H1 (cell line): ENCODE data around the gene TXNRD2. TPM values are rescaled to one million over a fixed set of nuclear protein-coding genes. Genes with fewer than 3 reads are reported as not detected.

ENCODE experiments used
- CTCF ChIA-PET: fragments of 300-600 bp; sonication (Branson Sonifier 250); formaldehyde crosslinking; loops from one replicate; lab custom pipeline; 2021; ENCODE audit not compliant: partially characterized antibody; lab: Charles Lee
- POLR2A ChIA-PET: fragments of 300-600 bp; sonication (Branson Sonifier 250); formaldehyde crosslinking; loops from one replicate; lab custom pipeline; 2021; ENCODE audit warnings: inconsistent platforms; ENCODE audit not compliant: partially characterized antibody; lab: Charles Lee
- DNase-seq, 2 experiments: peaks; one replicate each; pipeline versions ENCODE4 v3.0.0 to v3.0.0-alpha.2; 2010 to 2022; ENCODE audit warnings: low spot score in 2 of 2, low read depth in 1 of 2, mixed read lengths in 1 of 2
- FAIRE-seq: peaks from 2 replicates; lab custom pipeline; 2011; peaks lifted over from hg19 to GRCh38; lab: Jason Lieb, UNC
- H2AFZ ChIP-seq: 2 replicates; pipeline ENCODE4 v1.8.1; 2012; ENCODE audit warnings: low read length, inconsistent platforms
- H2AK5ac ChIP-seq: 2 replicates; pipeline ENCODE4 v1.6.1; 2013; ENCODE audit warnings: low read depth, low read length
- H2BK120ac ChIP-seq: replicated peaks from 2 replicates; pipeline ENCODE3; 2013; ENCODE audit warnings: low read depth, low read length, inconsistent platforms
- H2BK12ac ChIP-seq: 2 replicates; pipeline ENCODE4 v1.6.1; 2013; ENCODE audit warnings: low read depth, low read length
- H2BK15ac ChIP-seq: 2 replicates; pipeline ENCODE4 v1.6.1; 2013; ENCODE audit warnings: low read length
- H2BK20ac ChIP-seq: 2 replicates; pipeline ENCODE4 v1.6.1; 2013; ENCODE audit warnings: low read length
- H2BK5ac ChIP-seq: 2 replicates; pipeline ENCODE4 v1.6.1; 2013; ENCODE audit warnings: low read depth, low read length
- H3K14ac ChIP-seq: 2 replicates; pipeline ENCODE4 v1.6.1; 2013; ENCODE audit warnings: inconsistent platforms; ENCODE audit not compliant: insufficient read length
- H3K18ac ChIP-seq: 2 replicates; pipeline ENCODE4 v1.6.1; 2013; ENCODE audit warnings: low read length; ENCODE audit errors: extremely low read depth
- H3K23ac ChIP-seq: 2 replicates; pipeline ENCODE4 v1.6.1; 2013; ENCODE audit warnings: inconsistent platforms; ENCODE audit not compliant: insufficient read length
- H3K23me2 ChIP-seq: 2 replicates; pipeline ENCODE4 v1.6.1; 2013; ENCODE audit warnings: low read depth, low read length
- H3K27ac ChIP-seq: 2 replicates; pipeline ENCODE4 v1.6.1; 2011; ENCODE audit warnings: low read depth, low read length, inconsistent platforms
- H3K27me3 ChIP-seq, 4 experiments: replicated peaks in 1 of 4; 1 replicate in 1 of 4; 2 replicates in 3 of 4; pipeline versions ENCODE4 v1.6.1 to v1.8.1; 2011 to 2013; ENCODE audit warnings: low read length in 3 of 4, mild to moderate bottlenecking in 3 of 4, inconsistent platforms in 2 of 4, mixed read lengths in 2 of 4, moderate library complexity in 1 of 4; ENCODE audit not compliant: control insufficient read depth in 3 of 4, insufficient read depth in 3 of 4; ENCODE audit errors: extremely low read depth in 1 of 4
- H3K36me3 ChIP-seq, 4 experiments: 2 replicates each; pipeline versions ENCODE4 v1.6.1 to v1.8.1; 2011 to 2013; ENCODE audit warnings: mild to moderate bottlenecking in 4 of 4, low read length in 3 of 4, moderate library complexity in 2 of 4, control low read depth in 1 of 4, inconsistent platforms in 1 of 4; ENCODE audit not compliant: insufficient read depth in 4 of 4, control insufficient read depth in 2 of 4
- H3K4ac ChIP-seq: replicated peaks from 2 replicates; pipeline ENCODE3; 2013; ENCODE audit warnings: low read length, low read depth, mixed read lengths, inconsistent platforms; ENCODE audit not compliant: insufficient read length
- H3K4me1 ChIP-seq, 4 experiments: replicated peaks in 1 of 4; 1 replicate in 1 of 4; 2 replicates in 3 of 4; pipeline versions ENCODE4 v1.6.1 to v1.8.1; 2011 to 2013; ENCODE audit warnings: low read length in 3 of 4, inconsistent platforms in 2 of 4, mixed read lengths in 1 of 4; ENCODE audit not compliant: insufficient read depth in 4 of 4, control insufficient read depth in 3 of 4
- H3K4me2 ChIP-seq, 2 experiments: 2 replicates each; pipeline versions ENCODE4 v1.6.1 to v1.8.1; 2011 to 2013; ENCODE audit warnings: low read depth in 2 of 2, low read length in 2 of 2, control low read depth in 1 of 2, inconsistent platforms in 1 of 2, mild to moderate bottlenecking in 1 of 2; ENCODE audit not compliant: insufficient read depth in 1 of 2
- H3K4me3 ChIP-seq, 4 experiments: fragments of 200-600, 300-600 bp in 1 of 4; sonication (generic), shearing (Covaris generic), sonication (Bioruptor Twin) in 1 of 4; 2 replicates each; pipeline versions ENCODE4 v1.5.1 to v1.8.1; 2011 to 2016; ENCODE audit warnings: low read length in 4 of 4, low read depth in 3 of 4, control low read depth in 2 of 4, inconsistent platforms in 2 of 4, mild to moderate bottlenecking in 2 of 4, mixed read lengths in 1 of 4, moderate library complexity in 1 of 4; ENCODE audit not compliant: insufficient read depth in 2 of 4; ENCODE audit errors: extremely low read depth in 1 of 4
- H3K56ac ChIP-seq: replicated peaks from 2 replicates; pipeline ENCODE3; 2013; ENCODE audit warnings: low read depth, mild to moderate bottlenecking, mixed read lengths, low read length, inconsistent platforms; ENCODE audit not compliant: insufficient read length
- H3K79me1 ChIP-seq: 2 replicates; pipeline ENCODE4 v1.6.1; 2013; ENCODE audit warnings: low read depth, low read length, control low read depth
- H3K79me2 ChIP-seq, 2 experiments: 2 replicates each; pipeline versions ENCODE4 v1.6.1 to v1.8.1; 2012 to 2013; ENCODE audit warnings: low read length in 2 of 2, mild to moderate bottlenecking in 2 of 2, inconsistent platforms in 1 of 2; ENCODE audit not compliant: insufficient read depth in 2 of 2, control insufficient read depth in 1 of 2
- H3K9ac ChIP-seq, 4 experiments: replicated peaks in 1 of 4; 1 replicate in 1 of 4; 2 replicates in 3 of 4; pipeline versions ENCODE4 v1.6.1 to v1.8.1; 2011 to 2013; ENCODE audit warnings: low read depth in 3 of 4, low read length in 3 of 4, control low read depth in 2 of 4, mild to moderate bottlenecking in 2 of 4, moderate library complexity in 2 of 4, inconsistent platforms in 1 of 4; ENCODE audit errors: extremely low read depth in 1 of 4
- H3K9me3 ChIP-seq, 2 experiments: 2 replicates each; pipeline versions ENCODE4 v1.6.1 to v1.8.1; 2012 to 2013; ENCODE audit warnings: mild to moderate bottlenecking in 2 of 2, moderate library complexity in 2 of 2, control low read depth in 1 of 2, inconsistent platforms in 1 of 2, low read depth in 1 of 2, low read length in 1 of 2, mixed read lengths in 1 of 2; ENCODE audit not compliant: insufficient read depth in 2 of 2
- H4K20me1 ChIP-seq, 2 experiments: replicated peaks in 1 of 2; 2 replicates each; pipeline versions ENCODE3 to v1.8.1; 2011 to 2013; ENCODE audit warnings: inconsistent platforms in 2 of 2, low read length in 2 of 2, mild to moderate bottlenecking in 1 of 2; ENCODE audit not compliant: insufficient read depth in 2 of 2, control insufficient read depth in 1 of 2
- H4K5ac ChIP-seq: 2 replicates; pipeline ENCODE4 v1.6.1; 2013; ENCODE audit warnings: low read length, low read depth, mixed read lengths, inconsistent platforms; ENCODE audit not compliant: insufficient read length
- H4K8ac ChIP-seq: 2 replicates; pipeline ENCODE4 v1.8.0; 2013; ENCODE audit warnings: mild to moderate bottlenecking, moderate library complexity, low read length, inconsistent platforms; ENCODE audit not compliant: insufficient read depth; ENCODE audit errors: extremely low read depth
- H4K91ac ChIP-seq: replicated peaks from 2 replicates; pipeline ENCODE3; 2013; ENCODE audit warnings: low read length, mixed read lengths, inconsistent platforms; ENCODE audit not compliant: insufficient read length
- CHD1 ChIP-seq: IDR thresholded peaks from 2 replicates; pipeline ENCODE4 v1.6.1; 2012; ENCODE audit warnings: low read depth, low read length, improper control_type of control experiment
- WGBS, 2 experiments: shearing (Covaris generic) in 1 of 2; methylation state at CpG; one replicate each; pipeline versions ENCODE4 v1.1.6 to v1.1.7; 2013 to 2015; ENCODE audit warnings: low lambda C conversion rate in 2 of 2, mixed read lengths in 2 of 2, inconsistent platforms in 1 of 2, low coverage in 1 of 2, missing lambda C conversion rate in 1 of 2; ENCODE audit not compliant: insufficient replicate concordance in 2 of 2, insufficient coverage in 1 of 2, insufficient read length in 1 of 2; ENCODE audit errors: extremely low coverage in 1 of 2, missing lambda C conversion rate in 1 of 2; 5-methylcytosine and 5-hydroxymethylcytosine counted together
- polyA plus RNA-seq, 7 experiments: library from polyadenylated mRNA; depleted of rRNA in 3 of 7; stranded (reverse) in 5 of 7; unstranded in 2 of 7; fragments of >200 nt in 5 of 7; fragments of 200-250 nt in 2 of 7; gene quantifications; 1 replicate in 5 of 7; 2 replicates in 1 of 7; 4 replicates in 1 of 7; pipeline versions ENCODE4 v1.2.1 to v1.2.3, GENCODE V29; 2011 to 2013; ENCODE audit warnings: missing spikeins in 2 of 7, mixed read lengths in 2 of 7
- total RNA-seq: library from RNA; stranded (reverse); fragmentation: NEBNext Ultra II Directional; extraction: Animal tissue kit (Norgen Biotek cat#: 25700); gene quantifications from 2 replicates; pipeline ENCODE4 v1.2.1, GENCODE V29; 2021

Gene TXNRD2
- total and polyA plus RNA-seq, 2 of the 8 experiments (the other 6 are each of a cell fraction or from before 2014, with no cell fraction given): 14.8 to 21.9 TPM

DNA sequence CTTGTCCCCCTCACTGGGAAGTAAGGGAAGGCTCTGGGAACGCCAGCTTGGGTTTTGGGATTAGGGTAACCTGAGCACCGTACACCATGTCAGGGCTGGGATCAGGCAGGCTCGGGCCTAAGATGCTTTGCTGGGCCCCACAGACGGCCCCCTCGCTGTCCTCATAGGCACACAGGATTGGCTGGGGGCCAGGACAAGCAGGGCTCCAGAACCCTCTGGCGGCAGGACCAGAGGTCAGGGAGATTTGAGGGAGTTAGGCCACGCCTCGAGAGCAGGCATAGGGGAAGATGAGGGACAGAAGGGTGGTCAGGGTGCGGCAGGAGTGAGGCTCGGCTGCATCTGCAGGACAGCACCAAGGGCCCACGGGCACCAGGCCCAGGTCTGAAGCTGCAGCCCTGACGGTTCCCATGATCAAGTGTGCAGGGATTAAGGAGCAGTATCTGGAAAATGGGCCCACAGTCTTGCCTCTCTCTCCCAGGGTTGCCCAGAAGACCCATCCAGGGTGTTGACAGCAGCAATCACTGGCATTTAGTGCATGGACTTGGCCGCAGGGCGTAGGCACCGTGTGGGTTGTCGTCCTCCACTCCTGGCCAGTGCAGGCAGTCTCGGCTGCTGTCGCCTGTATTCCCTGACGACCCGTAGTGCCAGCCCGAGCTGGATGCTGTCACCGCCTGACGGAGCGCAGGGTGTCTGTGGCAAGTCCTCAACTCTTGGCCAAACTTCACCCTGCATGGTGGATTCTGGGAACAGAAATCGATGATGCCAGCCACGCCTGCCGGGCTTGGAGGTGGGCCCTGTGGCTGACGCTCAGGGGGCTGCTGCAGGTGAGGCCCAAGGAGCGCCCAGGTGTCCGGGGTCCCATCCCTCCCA is 71.2 kb downstream of the TXNRD2 start:
- CTCF ChIA-PET: interaction anchor here (0.9 to 2.2 kb wide), 9 partner anchors 9 to 85 kb away, joined by 3 to 10 read pairs (median 4); no protein-coding TSS in a partner anchor
- no peaks in the 10 kb centered on the region for H3K36me3 ChIP-seq
- TF ChIP-seq CHD1: no peak
- TF ChIP-seq, all 59 proteins: peak for 0
- H2BK5ac ChIP-seq: 0 out of 2 replicates have a peak overlapping the region, but pooled peaks have one; percentile 24
- H3K23me2 ChIP-seq: no peaks in the 10 kb centered on the region
- H3K56ac ChIP-seq: no peak overlapping the region
- peak overlapping the region; percentile 48; the same call in 1 of the 2 replicates for H3K18ac ChIP-seq
- no peak overlapping the region for H3K23ac ChIP-seq
- H3K9ac ChIP-seq: no peak overlapping the region
- peak overlapping the region; percentile 82 for H4K91ac ChIP-seq
- no peaks in the 10 kb centered on the region for H3K79me2 ChIP-seq
- FAIRE-seq (no peak), DNase-seq (peak in 1 of 2 experiments; percentile 42)
- H3K79me1 ChIP-seq: no peaks in the 10 kb centered on the region; the same call in 1 of the 2 replicates
- no peak overlapping the region for H3K27ac ChIP-seq
- no peak overlapping the region for H3K14ac ChIP-seq
- H2BK12ac ChIP-seq: peak overlapping the region; percentile 92; the same call in 1 of the 2 replicates
- H3K4ac ChIP-seq: no peak overlapping the region
- 0 out of 2 replicates have a peak overlapping the region, but pooled peaks have one; percentile 48 for H2BK20ac ChIP-seq
- H2BK15ac ChIP-seq: 0 out of 2 replicates have a peak overlapping the region, but pooled peaks have one; percentile 92
- POLR2A ChIA-PET: interaction anchor here (0.9 to 4.6 kb wide), 5 partner anchors 11 to 27 kb away, joined by 3 to 27 read pairs (median 5); no protein-coding TSS in a partner anchor
- H4K8ac ChIP-seq: peak overlapping the region; percentile 48; the same call in 1 of the 2 replicates
- H4K20me1 ChIP-seq: no peaks in the 10 kb centered on the region
- H2AFZ ChIP-seq: no peak overlapping the region
- WGBS, 2 experiments: 92% methylated on average over 30 of the region's 30 CpGs; no CpG with 5 or more reads in 1 of the 2 experiments
- H4K5ac ChIP-seq: no peak overlapping the region
- no peaks in the 10 kb centered on the region for H3K27me3 ChIP-seq
- no peak overlapping the region for H3K4me2 ChIP-seq
- no peaks in the 10 kb centered on the region for H3K9me3 ChIP-seq
- peaks cover 0 to 7% (median 4%) of the 10 kb centered on the region in 4 experiments; a peak in 4 of 7 replicates for H3K4me1 ChIP-seq
- no peak overlapping the region for H2AK5ac ChIP-seq
- H2BK120ac ChIP-seq: no peak overlapping the region
- H3K4me3 ChIP-seq: no peak overlapping the region
